Measurements from ENCODE around the gene GRK5.

- TF ChIP-seq CTCF (IDR thresholded peaks at IDR 0.05; ENCODE audit: low read depth, low read length) = no peak
- TF ChIP-seq MAX (IDR thresholded peaks at IDR 0.05; ENCODE audit: low read depth, low read length) = no peak
Observed at GRCh38 chr10:119208553-119208940, 1.2 kb downstream of the GRK5 start.
